Psoas muscle (tissue), 8 donors: ENCODE measurements around the gene OR9G1. TPM values are rescaled to one million over a fixed set of nuclear protein-coding genes. Genes with fewer than 3 reads are reported as not detected.

Experiments used
- ATAC-seq, 4 donors: fragments of 200-7000 bp; cut with Tn5 transposase; one replicate each; pipeline ENCODE4 v1.9.1; 2020; ENCODE audit warnings: moderate library complexity in 3 of 4, mild to moderate bottlenecking in 2 of 4
- DNase-seq, 2 donors: peaks; one replicate each; pipeline ENCODE4 v3.0.0-alpha.2; 2020
- H3K27ac ChIP-seq: fragments of 200-600 bp; one replicate; pipeline ENCODE4 v1.8.0; 2022
- H3K27me3 ChIP-seq, 3 donors: fragments of 200-600 bp in 1 of 3; one replicate each; pipeline versions ENCODE4 v1.6.1 to v1.8.0; 2013 to 2022; ENCODE audit warnings: low read length in 2 of 3, mild to moderate bottlenecking in 2 of 3, moderate library complexity in 1 of 3; ENCODE audit not compliant: insufficient read depth in 3 of 3
- H3K36me3 ChIP-seq, 2 donors: fragments of 200-600 bp in 1 of 2; one replicate each; pipeline versions ENCODE4 v1.6.1 to v1.8.0; 2013 to 2022; ENCODE audit warnings: low read depth in 1 of 2, mild to moderate bottlenecking in 1 of 2, moderate library complexity in 1 of 2; ENCODE audit not compliant: insufficient read depth in 1 of 2
- H3K4me1 ChIP-seq: fragments of 200-600 bp; one replicate; pipeline ENCODE4 v1.8.0; 2022
- H3K4me3 ChIP-seq: fragments of 200-600 bp; one replicate; pipeline ENCODE4 v1.8.0; 2022; ENCODE audit warnings: mild to moderate bottlenecking
- H3K9me3 ChIP-seq: fragments of 200-600 bp; one replicate; pipeline ENCODE4 v1.8.0; 2022
- CTCF ChIP-seq: fragments of 200-600 bp; IDR thresholded peaks from one replicate; pipeline ENCODE4 v1.8.0; 2022; ENCODE audit warnings: antibody characterized with exemption
- WGBS, 3 donors: extraction: QIAGEN DNeasy Blood & Tissue Kit; methylation state at CpG; one replicate each; pipeline versions ENCODE4 v1.1.6 to v1.1.7; 2013; 5-methylcytosine and 5-hydroxymethylcytosine counted together
- intact Hi-C, 2 donors: fragments of 100-400 bp; cut with DNase I; formaldehyde crosslinking; loops; one replicate each; pipeline versions ENCODE4 v1.11.0 to v1.14.2; 2022
- long read RNA-seq, 2 donors: library from polyadenylated mRNA; unstranded; transcript quantifications; one replicate each; pipeline ENCODE4 v2.0.0, GENCODE V29; 2021
- polyA plus RNA-seq, 3 donors: library from polyadenylated mRNA; stranded (reverse); fragments of 200-250 nt; gene quantifications; one replicate each; pipeline ENCODE4 v1.2.3, GENCODE V29; 2013
- total RNA-seq, 4 donors: library from RNA; stranded (reverse); fragmentation: NEBNext Ultra II Directional in 2 of 4; extraction: Animal tissue kit (Norgen Biotek cat#: 25700) in 2 of 4; gene quantifications; one replicate each; pipeline versions ENCODE4 v1.2.1 to v1.2.4, GENCODE V29; 2021 to 2023
- donor health status: healthy with polysubstance abuse.
- donor health status: DM: no; HTN: no; CAD: no; lungs with moderate emphysema.
- donor health status: Bipolar disorder and iron deficiency.
- donor health status: healthy.
- donor health status: DM: yes; HTN: yes; CAD: no.
- donor health status: DM: no; HTN: no; CAD: no.
- donor health status: DM: no; HTN: no; CAD: no.
- donor health status: DM: yes; HTN: yes; CAD: no.

The OR9G1 gene, protein sequence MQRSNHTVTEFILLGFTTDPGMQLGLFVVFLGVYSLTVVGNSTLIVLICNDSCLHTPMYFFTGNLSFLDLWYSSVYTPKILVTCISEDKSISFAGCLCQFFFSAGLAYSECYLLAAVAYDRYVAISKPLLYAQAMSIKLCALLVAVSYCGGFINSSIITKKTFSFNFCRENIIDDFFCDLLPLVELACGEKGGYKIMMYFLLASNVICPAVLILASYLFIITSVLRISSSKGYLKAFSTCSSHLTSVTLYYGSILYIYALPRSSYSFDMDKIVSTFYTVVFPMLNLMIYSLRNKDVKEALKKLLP
- total RNA-seq (not detected), polyA plus RNA-seq (not detected)
- long read RNA-seq, donor 1: 0 reads
- long read RNA-seq, donor 2: 0 reads

- Histone ChIP-seq H3K36me3 (no peaks in the 10 kb centered on the region), H3K9me3 (no peaks in the 10 kb centered on the region), H3K4me3 (no peak within 1 kb of the TSS), H3K27ac (no peak within 1 kb of the TSS), H3K4me1 (no peaks in the 10 kb centered on the region), H3K27me3 (no peaks in the 10 kb centered on the region)
- DNase-seq: no peak
- intact Hi-C loops: no loop called here
- 84 to 88% (median 85%) methylated on average over 1 of the region's 1 CpG for WGBS, 3 donors
- no peak for ATAC-seq
- no peak for TF ChIP-seq CTCF
These were observed at the start of gene OR9G1 for GRCh38 chr11:56698795-56699194. TSS of gene OR9G1 (plus strand) at chr11:56699095. CDS start at chr11:56700388, 1,293 bp downstream.

GRCh38 chr11:56659755-56660154 lies 39.1 kb upstream of the OR9G1 start:
- ATAC-seq (no peak), DNase-seq (no peak)
- Histone ChIP-seq H3K4me1 (no peaks in the 10 kb centered on the region), H3K27ac (no peak overlapping the region), H3K4me3 (no peak overlapping the region), H3K9me3 (no peaks in the 10 kb centered on the region), H3K27me3 (no peaks in the 10 kb centered on the region), H3K36me3 (no peaks in the 10 kb centered on the region)
- 11 to 19% (median 13%) methylated on average over 3 of the region's 3 CpGs for WGBS, 3 donors
- no peak for TF ChIP-seq CTCF
- intact Hi-C loops: no loop called here

GRCh38 chr11:56663386-56663785 lies 35.5 kb upstream of the OR9G1 start, which contains the start of gene OR5AR1:
TSS of gene OR5AR1 (plus strand) at chr11:56663686. CDS start at chr11:56663686, 0 bp downstream.
- ATAC-seq (no peak), DNase-seq (no peak)
- Histone ChIP-seq H3K27me3 (no peaks in the 10 kb centered on the region), H3K4me1 (no peaks in the 10 kb centered on the region), H3K27ac (no peak within 1 kb of the TSS), H3K36me3 (no peaks in the 10 kb centered on the region), H3K9me3 (no peaks in the 10 kb centered on the region), H3K4me3 (no peak within 1 kb of the TSS)
- WGBS, 3 donors: 70 to 78% (median 74%) methylated on average over 2 of the region's 2 CpGs
- intact Hi-C loops: no loop called here
- no peak for TF ChIP-seq CTCF

- DNase-seq (no peak), ATAC-seq (no peak)
- no peak for TF ChIP-seq CTCF
- no peaks in the 10 kb centered on the region for H3K4me1 ChIP-seq
- H3K4me3 ChIP-seq: no peak overlapping the region
- intact Hi-C loops: no loop called here
- 78 to 80% (median 79%) methylated on average over 2 of the region's 2 CpGs for WGBS, 3 donors
- no peaks in the 10 kb centered on the region for H3K36me3 ChIP-seq
- no peaks in the 10 kb centered on the region for H3K9me3 ChIP-seq
- H3K27ac ChIP-seq: no peak overlapping the region
- H3K27me3 ChIP-seq: no peaks in the 10 kb centered on the region
These were observed 27.9 kb upstream of the OR9G1 start for GRCh38 chr11:56670984-56671383.
